ENCODE results near the gene HOXD8. TPM values are rescaled to one million over a fixed set of nuclear protein-coding genes. Genes with fewer than 3 reads are reported as not detected.

Gene HOXD8
- total RNA-seq, 1 experiment from 2014 or later = 1.4 TPM

DNA sequence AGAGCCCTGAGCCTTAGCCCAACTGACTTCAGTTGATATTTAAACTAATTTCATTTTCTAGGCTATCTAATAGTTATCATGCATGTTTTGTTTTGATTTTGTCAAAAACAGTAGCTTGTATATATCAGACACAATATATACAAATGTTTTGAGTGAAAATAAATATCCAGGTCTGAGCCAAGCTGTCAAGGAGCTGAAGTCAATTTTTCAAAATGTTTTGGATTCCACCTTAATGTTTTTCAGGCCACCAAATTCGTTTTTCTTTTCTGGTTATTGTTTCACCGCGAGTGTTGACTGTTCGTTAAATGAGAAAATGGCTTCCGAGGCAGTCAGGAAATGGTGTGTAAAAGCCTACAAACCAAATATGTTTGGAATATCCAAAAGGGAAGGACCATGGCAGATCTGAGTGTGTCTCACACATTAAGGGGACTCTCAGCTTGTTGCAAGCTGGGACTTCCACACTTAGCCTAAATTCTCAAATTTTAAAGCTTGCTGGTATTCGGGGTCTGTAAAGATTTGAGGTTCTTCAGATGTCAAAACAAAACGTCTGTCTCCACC, 27.1 kb upstream of the HOXD8 start:
- no peak for DNase-seq (ENCODE audit: low read depth)

DNA sequence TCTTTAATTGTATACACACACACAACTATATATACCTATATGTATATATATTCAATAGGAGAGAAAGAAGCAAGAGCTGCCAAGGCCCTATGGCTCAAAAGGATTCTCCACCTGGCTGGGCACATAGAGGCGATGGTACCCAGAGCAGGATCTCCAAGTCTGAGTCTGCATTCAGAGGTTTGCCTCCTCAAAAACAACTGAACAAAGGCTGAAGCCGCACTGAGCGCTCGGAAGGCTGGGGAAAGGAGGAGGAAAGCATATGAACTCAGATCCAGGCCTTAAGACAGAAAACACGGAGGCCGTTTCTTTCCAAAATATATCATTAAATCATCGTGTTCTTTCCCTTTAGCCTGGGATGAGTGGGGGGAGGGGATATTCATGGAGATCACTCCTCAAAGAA, 26.3 kb upstream of the HOXD8 start:
- no peak for DNase-seq (ENCODE audit: low read depth)

DNA sequence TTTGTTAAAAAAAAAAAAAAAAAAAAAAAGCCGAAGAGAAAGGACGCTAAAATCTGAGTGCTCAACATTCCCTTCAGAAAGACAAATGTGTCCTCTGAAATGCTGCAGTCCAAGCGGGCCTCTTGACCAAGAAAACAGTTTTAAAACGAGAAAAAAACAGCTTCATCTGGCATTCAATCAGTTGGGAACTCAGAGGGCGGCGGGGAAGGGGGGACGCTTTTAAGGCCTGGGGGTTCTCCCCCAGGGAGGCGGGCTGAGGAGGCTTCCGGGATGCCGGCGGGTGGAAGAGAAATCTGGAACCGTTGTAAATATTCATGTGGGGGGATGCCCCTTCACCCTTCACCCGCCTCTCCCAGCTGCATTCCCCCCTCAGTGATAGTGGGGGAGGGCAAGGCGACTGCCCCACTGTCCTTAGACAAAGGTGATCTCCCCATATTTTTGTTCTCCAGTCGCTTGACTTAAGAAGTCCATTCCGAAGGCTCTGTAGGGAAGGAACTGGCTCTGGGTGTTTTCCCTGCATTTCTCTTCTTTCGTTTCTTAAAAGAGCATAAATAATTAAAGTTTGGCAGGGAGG, 25.7 kb upstream of the HOXD8 start:
- DNase-seq (ENCODE audit: low read depth) = no peak

DNA sequence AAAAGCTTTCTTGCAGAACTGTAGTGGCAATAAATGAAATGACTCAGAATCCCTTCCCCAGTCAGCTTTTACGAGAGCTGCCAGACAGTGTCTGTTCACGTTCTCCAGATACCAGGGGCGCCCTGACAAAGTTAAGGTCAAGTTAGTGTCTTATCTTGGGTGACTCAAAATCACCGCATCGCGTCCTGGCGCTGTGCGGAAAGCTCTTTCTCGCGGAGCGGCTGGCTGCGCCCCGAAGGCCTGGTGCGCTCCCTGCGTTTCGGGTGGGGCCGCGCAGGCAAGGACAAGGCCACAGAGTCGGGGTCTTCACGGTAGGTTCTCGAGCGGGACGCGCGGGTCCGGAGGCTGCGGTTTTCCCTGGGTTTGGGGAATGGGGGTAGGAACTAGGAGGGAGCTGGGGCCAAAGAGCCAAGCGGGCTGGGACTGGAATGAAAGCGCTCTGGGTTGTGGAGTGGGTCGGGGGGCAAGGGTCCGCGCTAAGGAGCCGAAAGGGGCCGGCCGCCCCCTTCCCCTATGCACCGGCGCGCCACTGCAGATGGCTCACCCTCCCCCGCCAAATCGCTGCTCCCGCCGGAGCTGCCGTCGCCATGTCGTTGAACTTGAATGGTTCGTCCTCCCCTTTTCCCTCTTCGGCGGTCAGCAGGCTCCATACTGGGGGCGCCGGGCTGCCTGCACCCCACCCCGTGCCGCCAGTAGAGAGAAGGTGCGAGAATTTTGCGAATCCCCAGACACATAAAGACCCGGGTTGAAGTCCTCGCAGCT, 25.0 kb upstream of the HOXD8 start:
- no peak for DNase-seq (ENCODE audit: low read depth)

DNA sequence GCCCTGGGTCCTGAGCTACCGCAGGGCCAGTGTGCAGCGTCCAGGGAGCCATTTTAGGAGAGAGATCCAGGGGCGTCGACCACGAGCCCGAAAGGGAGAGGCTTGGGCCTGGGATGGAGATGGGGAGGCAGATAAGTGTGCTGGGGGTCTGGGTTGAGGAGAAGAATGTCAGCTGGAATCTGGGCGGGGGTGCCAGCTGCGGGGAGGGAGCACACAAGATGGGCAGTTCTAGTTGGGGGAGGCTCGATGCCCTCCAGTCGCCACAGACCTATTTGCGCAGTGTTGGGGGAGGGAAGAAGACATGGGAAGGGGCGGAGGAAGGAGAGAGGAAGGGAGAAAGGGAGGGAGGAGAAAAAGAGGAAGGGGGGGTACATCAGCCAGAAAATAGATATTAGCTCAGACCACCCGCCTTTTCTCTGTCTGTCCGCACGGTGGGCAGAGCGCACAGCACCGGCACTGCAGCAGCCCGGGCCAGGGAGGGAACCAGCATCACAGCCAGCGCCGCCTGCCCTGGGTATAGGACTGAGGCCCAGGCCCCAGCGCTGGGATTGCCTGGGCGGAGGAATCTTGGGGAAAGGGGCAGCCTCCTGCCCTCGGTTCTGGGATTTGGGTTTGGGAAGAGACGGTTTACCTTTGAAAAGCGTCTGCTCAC, 24.3 kb upstream of the HOXD8 start:
- DNase-seq (ENCODE audit: low read depth) = no peak

DNA sequence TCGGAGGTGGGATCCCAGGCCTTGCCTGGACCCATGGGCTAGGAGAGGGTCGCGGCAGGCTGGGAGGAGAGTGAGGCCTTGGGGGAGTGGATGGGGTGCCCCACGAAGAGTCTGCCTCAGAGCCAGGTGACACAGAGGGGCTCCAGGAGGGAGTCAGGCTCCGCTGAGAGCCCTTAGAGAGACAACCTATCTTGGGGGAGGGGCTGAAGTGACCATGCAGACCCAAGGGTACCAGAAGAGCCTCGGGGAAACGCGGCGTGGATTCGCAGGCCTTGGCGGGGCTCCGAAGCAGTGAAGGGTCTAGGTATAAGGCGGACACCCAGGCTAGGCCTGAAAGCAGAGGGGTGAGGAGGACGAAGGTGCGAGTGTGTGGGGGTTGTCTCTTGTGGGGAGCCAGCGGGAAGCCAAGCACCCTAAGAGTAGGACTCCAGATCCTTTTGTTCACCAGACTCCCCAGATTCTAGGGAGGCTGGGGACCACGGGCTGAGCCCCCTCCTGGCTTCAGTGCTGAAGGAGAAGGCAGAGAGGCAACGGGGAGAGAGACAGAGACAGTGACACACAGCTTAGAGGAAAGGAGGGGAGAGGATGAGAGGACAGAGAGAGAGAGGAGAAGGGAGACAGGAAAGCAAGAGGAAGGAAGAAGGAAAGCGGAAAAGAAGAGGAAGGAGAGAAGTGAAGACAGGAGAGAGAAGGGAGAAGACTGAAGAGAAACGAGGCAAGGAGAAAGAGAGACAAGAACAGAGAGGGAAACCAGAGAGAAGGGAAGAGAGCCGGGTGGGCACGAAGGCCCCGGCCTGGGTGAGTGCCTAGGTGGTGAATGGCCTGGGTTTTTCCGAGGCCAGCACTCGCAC, 23.6 kb upstream of the HOXD8 start:
- no peak for DNase-seq (ENCODE audit: low read depth)

DNA sequence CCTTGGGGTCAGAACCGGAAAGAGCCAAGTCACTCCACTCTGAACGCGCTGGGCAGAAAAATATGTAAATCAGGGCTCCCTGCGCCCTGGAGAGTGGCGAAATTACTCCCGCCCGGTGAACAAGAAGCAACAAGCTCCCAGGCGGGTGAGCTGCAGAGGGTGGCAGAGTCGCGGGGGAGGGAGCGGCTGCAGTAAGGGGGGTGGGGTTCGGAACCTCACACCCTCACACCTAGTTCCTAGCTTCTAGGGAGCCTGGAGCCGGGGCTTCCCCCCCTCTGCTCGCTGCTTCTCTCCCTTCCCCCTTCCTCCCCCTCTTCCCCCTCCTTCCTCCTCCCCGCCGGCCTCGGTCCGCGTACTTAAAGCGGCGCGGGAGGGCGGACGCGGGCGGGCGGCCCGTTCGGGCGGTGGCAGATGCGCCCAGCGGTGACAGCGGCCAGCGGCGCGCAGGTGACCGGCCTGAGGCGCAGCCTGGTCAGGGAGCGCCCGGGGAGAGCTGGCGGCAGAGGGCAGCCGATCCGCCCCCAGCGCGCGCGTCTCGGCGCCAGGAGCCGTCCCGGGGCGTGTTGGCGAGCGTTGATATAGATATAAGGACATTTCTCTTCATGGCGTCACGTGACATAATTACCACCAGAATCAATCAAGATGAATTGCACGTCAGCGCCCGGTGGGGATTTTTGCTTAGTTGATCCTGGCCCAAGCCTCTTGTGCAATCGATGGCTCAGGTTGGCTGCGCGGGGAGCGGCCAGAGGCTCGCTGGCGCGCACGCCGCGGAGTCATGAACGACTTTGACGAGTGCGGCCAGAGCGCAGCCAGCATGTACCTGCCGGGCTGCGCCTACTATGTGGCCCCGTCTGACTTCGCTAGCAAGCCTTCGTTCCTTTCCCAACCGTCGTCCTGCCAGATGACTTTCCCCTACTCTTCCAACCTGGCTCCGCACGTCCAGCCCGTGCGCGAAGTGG, 22.6 kb upstream of the HOXD8 start, which contains the start of gene HOXD11:
TSS of gene HOXD11 (plus strand) at position 700 of the 959 bp plus-strand sequence. CDS start at position 776, 76 bp downstream.
- no peak for DNase-seq (ENCODE audit: low read depth)

DNA sequence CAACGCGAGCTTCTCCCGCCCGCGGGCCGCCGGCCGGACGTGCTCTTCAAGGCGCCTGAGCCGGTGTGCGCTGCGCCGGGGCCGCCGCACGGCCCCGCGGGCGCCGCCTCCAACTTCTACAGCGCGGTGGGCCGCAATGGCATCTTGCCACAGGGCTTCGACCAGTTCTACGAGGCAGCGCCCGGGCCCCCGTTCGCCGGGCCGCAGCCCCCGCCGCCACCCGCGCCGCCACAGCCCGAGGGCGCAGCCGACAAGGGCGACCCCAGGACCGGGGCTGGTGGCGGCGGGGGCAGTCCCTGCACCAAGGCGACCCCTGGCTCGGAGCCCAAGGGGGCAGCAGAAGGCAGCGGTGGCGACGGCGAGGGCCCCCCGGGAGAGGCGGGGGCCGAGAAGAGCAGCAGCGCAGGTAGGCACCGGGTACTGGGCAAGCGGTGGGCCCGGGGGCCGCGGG, 21.7 kb upstream of the HOXD8 start:
- DNase-seq (ENCODE audit: low read depth) = no peak

DNA sequence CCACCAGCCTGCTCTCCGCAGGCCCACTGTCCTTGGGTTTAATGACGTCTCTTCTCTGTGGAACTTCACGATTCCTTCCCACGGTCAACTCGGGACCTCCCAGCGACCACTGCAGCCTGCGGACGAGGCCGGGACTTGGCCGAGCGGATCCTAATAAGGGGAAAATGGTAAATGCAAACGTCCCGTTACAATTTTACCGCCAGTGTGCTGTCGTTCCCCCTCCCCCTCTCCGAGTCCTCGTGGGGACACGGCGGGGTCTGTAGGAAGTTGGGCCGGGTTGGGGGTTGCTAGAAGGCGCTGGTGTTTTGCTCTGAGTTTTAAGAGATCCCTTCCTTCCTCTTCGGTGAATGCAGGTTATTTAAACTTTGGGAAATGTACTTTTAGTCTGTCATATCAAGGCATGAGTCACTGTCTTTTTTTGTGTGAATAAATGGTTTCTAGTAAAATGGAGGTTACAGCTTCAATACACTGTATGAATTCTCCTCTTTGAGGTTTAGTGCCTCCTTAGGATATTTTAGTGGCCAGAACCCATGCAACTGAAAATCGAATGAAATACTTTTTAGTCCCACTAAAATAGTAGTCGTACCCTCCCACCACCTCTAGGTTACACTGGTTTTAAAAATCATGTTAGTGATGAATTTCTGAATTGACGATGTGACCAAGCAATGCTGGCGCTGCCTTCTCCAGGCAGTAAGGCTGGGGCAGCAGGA, 20.2 kb upstream of the HOXD8 start:
- DNase-seq (ENCODE audit: low read depth) = no peak

DNA sequence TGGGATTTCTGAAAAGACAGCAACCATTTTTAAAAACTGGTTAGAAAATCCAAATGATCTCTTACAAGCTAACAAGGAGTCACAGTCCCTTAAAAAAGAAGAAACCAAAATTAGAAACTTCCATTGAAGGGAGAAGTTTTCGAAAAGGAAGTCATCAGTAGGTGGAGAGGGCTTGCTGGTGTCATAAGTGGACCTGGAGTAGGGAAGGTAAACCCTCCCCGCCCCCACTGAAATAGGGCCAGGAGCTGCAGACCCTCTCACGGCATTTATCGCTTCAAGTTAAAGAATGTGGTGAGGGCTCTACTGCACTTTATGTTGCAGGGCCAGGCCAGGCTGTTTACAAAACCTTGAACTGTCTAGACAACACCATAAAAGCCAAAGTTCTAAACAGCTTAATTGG, 19.6 kb upstream of the HOXD8 start:
- no peak for DNase-seq (ENCODE audit: low read depth)

DNA sequence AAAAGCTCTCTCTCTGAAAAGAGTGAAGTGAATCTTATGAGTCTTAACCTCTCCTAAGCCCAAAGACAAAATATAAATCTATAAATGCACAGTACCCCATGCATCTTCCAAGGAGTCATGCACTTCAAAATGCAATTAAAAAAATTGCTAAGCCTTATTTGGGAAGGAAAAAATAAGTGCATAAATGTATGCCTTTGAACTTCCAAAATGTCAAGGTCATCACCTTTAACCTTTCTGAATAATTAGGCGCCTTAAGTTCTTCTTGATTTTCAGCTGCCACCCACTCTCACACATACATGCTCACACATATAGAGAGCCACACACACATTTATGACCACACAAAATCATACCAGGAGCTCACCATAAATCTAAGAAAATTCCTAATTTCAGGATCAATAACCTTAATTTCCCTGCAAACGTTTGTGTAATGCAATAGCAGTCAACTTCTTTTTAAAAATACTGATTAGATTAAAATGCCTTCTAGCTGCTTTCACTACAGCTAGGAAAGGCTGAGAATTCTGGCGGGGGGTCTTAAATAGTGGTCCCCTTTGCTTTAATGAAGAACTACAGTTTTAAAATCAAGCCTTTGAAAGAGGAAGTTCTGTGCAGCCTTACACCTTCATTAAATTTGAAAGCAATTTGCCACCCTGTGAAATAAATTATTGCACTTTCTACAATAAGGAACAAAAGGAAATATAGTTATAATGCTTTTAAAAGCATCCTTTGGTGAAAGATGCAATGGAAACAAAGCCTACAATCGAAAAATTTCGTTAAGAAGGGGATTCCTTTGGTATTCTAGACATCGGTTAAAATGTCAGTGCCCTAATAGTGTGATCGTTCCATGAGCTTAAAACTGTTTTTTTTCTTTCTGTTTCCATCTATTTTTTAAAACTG, 18.8 kb upstream of the HOXD8 start:
- DNase-seq (ENCODE audit: low read depth) = no peak

DNA sequence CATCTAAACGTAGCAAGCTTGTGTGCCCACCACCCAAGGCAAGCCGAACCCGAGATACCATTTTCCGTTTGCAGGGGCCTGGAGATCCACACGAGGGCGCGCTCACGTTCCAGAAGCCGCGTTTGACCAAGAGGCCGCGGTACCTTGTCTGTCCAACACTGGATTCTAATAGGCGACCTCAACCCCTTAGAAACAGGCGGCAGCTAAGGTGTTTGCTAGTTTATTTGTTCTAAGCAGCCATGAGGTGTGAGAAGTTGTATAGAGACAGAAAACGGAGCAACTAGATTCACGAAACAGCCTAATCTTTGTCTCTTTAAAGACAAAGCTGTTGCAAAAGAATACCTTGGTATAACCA, 18.2 kb upstream of the HOXD8 start:
- DNase-seq (ENCODE audit: low read depth) = peak; percentile 26

DNA sequence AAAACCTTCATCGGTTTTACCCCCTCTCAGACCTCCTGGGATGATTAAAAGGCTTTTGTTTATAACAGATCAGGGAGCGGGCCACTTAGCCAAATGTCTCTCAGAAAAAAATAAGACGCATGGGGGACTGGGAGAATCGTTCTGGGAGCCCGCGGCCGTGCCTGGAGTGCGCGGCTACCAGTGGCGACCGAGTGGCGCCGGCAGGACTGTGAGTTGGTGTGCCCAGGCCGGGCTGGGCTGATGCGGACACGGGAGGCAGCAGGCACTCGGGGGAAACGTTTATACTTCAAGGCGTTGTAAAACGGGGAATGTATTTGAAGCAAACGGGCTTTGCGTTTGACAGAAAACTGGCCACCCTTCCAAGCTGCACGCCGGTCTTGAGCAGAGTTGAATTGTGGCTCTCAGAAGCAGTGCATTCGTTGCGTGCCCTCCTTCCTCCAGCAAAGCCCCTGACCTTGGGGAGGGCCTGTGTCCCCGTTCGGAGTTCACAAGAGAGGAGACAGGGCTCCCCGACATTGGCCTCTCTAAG, 17.6 kb upstream of the HOXD8 start:
- DNase-seq (ENCODE audit: low read depth) = no peak

DNA sequence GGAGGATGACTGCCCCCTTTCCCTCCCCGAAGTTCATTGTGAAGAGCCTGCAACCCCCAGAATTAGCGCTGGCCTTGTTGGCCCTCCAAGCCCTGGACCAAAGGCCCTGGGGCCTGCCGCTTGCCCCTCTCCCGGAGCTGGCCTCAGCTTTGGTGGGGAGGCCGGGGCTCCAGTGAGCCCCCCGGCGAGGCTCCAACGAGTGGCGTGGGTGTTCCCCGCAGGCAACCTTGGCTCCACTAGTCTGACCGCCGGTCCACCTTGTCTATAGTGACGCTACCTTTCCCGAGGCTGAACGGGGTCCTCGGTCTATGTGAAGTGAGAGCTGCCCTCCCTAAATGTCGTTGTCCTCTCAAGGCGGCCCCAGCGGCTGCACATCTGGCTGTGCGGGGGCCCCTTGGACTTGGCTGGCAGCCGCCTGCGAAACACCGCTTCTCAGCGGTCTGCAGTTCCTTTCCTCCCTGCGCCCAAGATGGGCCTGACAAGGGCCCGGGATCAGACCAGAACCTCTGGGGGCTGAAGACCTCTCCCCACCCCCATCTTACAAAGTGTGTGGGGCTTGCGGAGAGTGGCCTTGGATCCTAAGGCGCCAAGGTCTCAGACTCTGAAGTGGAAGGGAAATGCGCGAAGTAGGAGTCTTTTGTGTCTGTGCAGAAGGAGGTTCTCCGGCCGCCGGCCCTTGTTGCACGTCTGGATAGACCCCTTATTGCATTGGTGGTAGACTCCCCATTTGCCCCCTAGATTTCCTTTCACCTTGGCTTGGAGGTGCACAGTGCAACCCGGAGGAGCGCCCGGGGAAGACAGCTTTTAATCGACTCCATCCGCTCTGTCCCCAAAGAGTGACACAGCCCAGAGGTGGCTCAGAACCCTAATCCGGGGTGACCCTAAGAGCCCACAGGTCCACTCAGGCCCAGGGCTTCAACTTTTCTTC, 16.9 kb upstream of the HOXD8 start:
- DNase-seq (ENCODE audit: low read depth) = no peak

DNA sequence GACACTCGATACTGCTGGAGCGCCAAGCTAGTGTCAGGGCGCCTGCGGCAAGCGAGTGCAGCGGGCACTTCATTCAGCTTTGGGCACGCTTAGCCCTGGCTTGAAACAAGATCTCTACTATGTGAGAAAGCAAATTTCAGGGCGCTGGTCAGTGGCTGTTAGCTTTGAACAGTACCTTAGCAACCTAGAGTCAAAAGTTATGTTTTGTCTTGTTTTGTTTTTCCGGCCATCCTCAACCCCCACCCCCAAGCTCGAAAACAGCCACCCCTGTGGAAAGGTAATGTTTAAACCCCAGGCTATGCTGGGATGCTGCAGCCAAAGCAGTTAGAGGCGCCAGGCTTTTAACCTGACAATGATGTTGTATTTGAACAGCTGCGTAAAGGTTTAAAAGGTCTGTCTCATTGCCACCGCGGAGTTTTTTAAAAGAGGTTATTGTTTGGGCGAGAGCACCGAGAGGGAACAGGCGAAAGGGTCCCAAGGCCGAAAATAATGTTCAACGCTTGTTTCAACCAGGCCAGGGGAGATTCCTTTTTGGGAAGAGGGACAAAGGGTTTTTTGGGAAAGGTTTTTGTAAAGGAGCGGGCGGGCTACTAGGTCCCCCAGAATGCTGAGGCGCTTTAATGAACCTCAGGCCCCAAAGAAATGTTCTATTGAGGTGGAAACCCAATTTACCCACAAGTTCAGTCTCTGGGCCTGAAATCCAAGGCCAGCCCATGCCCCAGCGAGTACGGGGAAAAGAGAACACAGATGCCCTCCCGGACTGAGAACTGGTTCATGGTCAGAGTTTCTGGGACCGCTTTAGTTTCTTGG, 15.2 kb upstream of the HOXD8 start:
- no peak for DNase-seq (ENCODE audit: low read depth)

DNA sequence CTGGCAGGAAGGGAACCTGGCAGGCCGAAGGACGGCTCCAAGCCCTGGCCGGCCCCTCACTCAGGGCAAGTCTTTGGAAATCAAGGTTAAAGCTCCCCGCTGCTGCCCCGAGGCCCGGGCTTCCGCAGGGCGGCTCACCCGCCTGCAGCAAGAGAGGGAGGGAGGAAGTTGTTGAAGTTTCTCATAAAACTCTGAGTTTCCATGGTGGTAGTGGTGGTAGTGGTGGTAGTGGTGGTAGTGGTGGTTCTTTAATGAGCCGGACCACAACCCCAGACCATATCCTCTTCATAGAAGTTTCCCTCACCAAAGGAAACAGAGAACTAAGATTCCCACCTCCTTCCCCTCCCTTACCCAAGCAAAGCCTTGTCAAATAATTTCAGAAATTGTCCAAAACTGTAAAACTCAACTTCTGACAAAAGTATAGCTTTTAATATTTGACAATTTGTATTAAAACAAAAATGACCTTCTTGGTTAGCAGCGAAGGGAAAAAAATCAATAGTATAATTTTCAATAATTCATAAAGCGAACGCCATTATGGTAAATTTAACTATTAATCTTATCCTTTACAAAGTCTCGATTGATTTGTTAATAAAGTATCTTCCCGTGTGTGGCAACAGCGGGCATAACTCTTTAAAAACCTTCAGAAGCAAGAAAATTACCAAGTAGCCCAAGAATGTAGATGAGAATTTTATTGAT, 14.4 kb upstream of the HOXD8 start:
- no peak for DNase-seq (ENCODE audit: low read depth)

All from LHCN-M2 (cell line).